Endodermal cell (in vitro differentiated cells): ENCODE data around the gene TBC1D1. TPM values are rescaled to one million over a fixed set of nuclear protein-coding genes. Genes with fewer than 3 reads are reported as not detected.

Experiments used
- DNase-seq: peaks from one replicate; pipeline ENCODE4 v3.0.0-alpha.2; 2017
- H3K27ac ChIP-seq: 2 replicates; pipeline ENCODE4 v1.5.1; 2013; ENCODE audit warnings: mild to moderate bottlenecking, low read depth, low read length, moderate library complexity
- H3K27me3 ChIP-seq: 2 replicates; pipeline ENCODE4 v1.6.1; 2013; ENCODE audit warnings: mild to moderate bottlenecking, low read length, moderate library complexity; ENCODE audit not compliant: insufficient read depth, control insufficient read depth, poor library complexity, severe bottlenecking
- H3K36me3 ChIP-seq: 2 replicates; pipeline ENCODE4 v1.7.0; 2013; ENCODE audit warnings: mild to moderate bottlenecking, low read length, moderate library complexity; ENCODE audit not compliant: control insufficient read depth, insufficient read depth
- H3K4me1 ChIP-seq: one replicate; pipeline ENCODE4 v1.7.0; 2013; ENCODE audit warnings: low read length; ENCODE audit not compliant: control insufficient read depth, insufficient read depth
- H3K4me3 ChIP-seq: 2 replicates; pipeline ENCODE4 v1.5.1; 2013; ENCODE audit warnings: mild to moderate bottlenecking, low read length, moderate library complexity
- H3K9ac ChIP-seq: 2 replicates; pipeline ENCODE4 v1.6.1; 2013; ENCODE audit warnings: mild to moderate bottlenecking, low read length, moderate library complexity; ENCODE audit not compliant: poor library complexity, severe bottlenecking; ENCODE audit errors: extremely low read depth
- H3K9me3 ChIP-seq: 2 replicates; pipeline ENCODE4 v1.6.1; 2013; ENCODE audit warnings: mild to moderate bottlenecking, low read length, moderate library complexity; ENCODE audit not compliant: control insufficient read depth
- H3K27ac Mint-ChIP-seq: 2 replicates; pipeline ENCODE4 v1.8.0; 2020; ENCODE audit warnings: mixed read lengths
- H3K27me3 Mint-ChIP-seq: 2 replicates; pipeline ENCODE4 v1.8.0; 2021; ENCODE audit warnings: mild to moderate bottlenecking, mixed read lengths; ENCODE audit not compliant: insufficient read depth
- H3K36me3 Mint-ChIP-seq: 2 replicates; pipeline ENCODE4 v1.8.0; 2020; ENCODE audit warnings: low read depth, mixed read lengths
- H3K4me1 Mint-ChIP-seq: 2 replicates; pipeline ENCODE4 v1.8.0; 2020; ENCODE audit warnings: mixed read lengths
- H3K4me3 Mint-ChIP-seq: 2 replicates; pipeline ENCODE4 v1.8.0; 2020; ENCODE audit warnings: mild to moderate bottlenecking, moderate library complexity, mixed read lengths
- H3K9me3 Mint-ChIP-seq: 2 replicates; pipeline ENCODE4 v1.8.0; 2020; ENCODE audit warnings: mild to moderate bottlenecking, mixed read lengths
- CTCF ChIP-seq: fragments of 200-600 bp; sonication (generic); conservative IDR thresholded peaks from 2 replicates; pipeline ENCODE4 v1.5.0; 2021; ENCODE audit warnings: antibody characterized with exemption, mild to moderate bottlenecking
- WGBS, 2 experiments: methylation state at CpG; one replicate each; pipeline versions ENCODE4 v1.1.5 to v1.1.7; 2013; ENCODE audit warnings: missing lambda C conversion rate in 2 of 2, mixed read lengths in 1 of 2; ENCODE audit not compliant: insufficient coverage in 1 of 2, insufficient read length in 1 of 2; 5-methylcytosine and 5-hydroxymethylcytosine counted together
- total RNA-seq, 2 donors: library from RNA; stranded (reverse); fragmentation: NEBNext Ultra II Directional in 1 of 2; extraction: Animal tissue kit (Norgen Biotek cat#: 25700) in 1 of 2; gene quantifications; 2 replicates in 1 of 2; 3 replicates in 1 of 2; pipeline ENCODE4 v1.2.1, GENCODE V29; 2021

Gene TBC1D1
- total RNA-seq, 2 donors from 2014 or later = 110 to 122 TPM

GRCh38 chr4:38135201-38135600 is 244.3 kb downstream of the TBC1D1 start:
- H3K27ac ChIP-seq = no peak overlapping the region
- no peaks in the 10 kb centered on the region for H3K9me3 ChIP-seq
- WGBS, 2 experiments = 95 to 100% methylated on average over 7 to 8 of the region's 8 CpGs
- Mint-ChIP-seq H3K36me3 (peaks cover 57% of the 10 kb centered on the region), H3K9me3 (no peaks in the 10 kb centered on the region), H3K4me3 (no peak overlapping the region), H3K27ac (no peak overlapping the region), H3K27me3 (no peaks in the 10 kb centered on the region), H3K4me1 (peaks cover 24% of the 10 kb centered on the region)
- TF ChIP-seq CTCF = no peak
- H3K9ac ChIP-seq = no peak overlapping the region
- H3K4me1 ChIP-seq = peaks cover 7% of the 10 kb centered on the region
- H3K27me3 ChIP-seq = no peaks in the 10 kb centered on the region
- DNase-seq = no peak
- no peak overlapping the region for H3K4me3 ChIP-seq
- H3K36me3 ChIP-seq = peaks cover 47% of the 10 kb centered on the region

- Mint-ChIP-seq H3K27ac (no peak overlapping the region), H3K27me3 (no peaks in the 10 kb centered on the region), H3K4me1 (peaks cover 13% of the 10 kb centered on the region), H3K9me3 (no peaks in the 10 kb centered on the region), H3K4me3 (no peak overlapping the region), H3K36me3 (peaks cover 60% of the 10 kb centered on the region)
- TF ChIP-seq CTCF = peak; percentile 43
- Histone ChIP-seq H3K27me3 (no peaks in the 10 kb centered on the region), H3K4me1 (no peaks in the 10 kb centered on the region), H3K9ac (no peak overlapping the region), H3K9me3 (no peaks in the 10 kb centered on the region), H3K4me3 (no peak overlapping the region), H3K27ac (no peak overlapping the region), H3K36me3 (peaks cover 47% of the 10 kb centered on the region)
- 92 to 93% methylated on average over 9 to 10 of the region's 10 CpGs for WGBS, 2 experiments
- no peak for DNase-seq
Observed at GRCh38 chr4:38136604-38137003, 245.7 kb downstream of the TBC1D1 start.

DNA sequence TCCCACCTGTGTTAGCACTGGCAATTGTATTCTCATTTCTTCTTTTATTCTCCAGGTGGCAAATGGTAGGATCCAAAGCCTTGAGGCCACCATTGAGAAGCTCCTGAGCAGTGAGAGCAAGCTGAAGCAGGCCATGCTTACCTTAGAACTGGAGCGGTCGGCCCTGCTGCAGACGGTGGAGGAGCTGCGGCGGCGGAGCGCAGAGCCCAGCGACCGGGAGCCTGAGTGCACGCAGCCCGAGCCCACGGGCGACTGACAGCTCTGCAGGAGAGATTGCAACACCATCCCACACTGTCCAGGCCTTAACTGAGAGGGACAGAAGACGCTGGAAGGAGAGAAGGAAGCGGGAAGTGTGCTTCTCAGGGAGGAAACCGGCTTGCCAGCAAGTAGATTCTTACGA is 246.2 kb downstream of the TBC1D1 start:
- no peaks in the 10 kb centered on the region for H3K27me3 ChIP-seq
- Mint-ChIP-seq H3K4me1 (peaks cover 8% of the 10 kb centered on the region), H3K27ac (no peak overlapping the region), H3K4me3 (no peak overlapping the region), H3K9me3 (no peaks in the 10 kb centered on the region), H3K27me3 (no peaks in the 10 kb centered on the region), H3K36me3 (peaks cover 63% of the 10 kb centered on the region)
- TF ChIP-seq CTCF = no peak
- H3K9ac ChIP-seq = no peak overlapping the region
- H3K9me3 ChIP-seq = no peaks in the 10 kb centered on the region
- no peak for DNase-seq
- no peak overlapping the region for H3K27ac ChIP-seq
- no peak overlapping the region for H3K4me3 ChIP-seq
- H3K36me3 ChIP-seq = peaks cover 47% of the 10 kb centered on the region
- 95 to 98% methylated on average over 7 to 17 of the region's 17 CpGs for WGBS, 2 experiments
- no peaks in the 10 kb centered on the region for H3K4me1 ChIP-seq
